Activated T-cell treated with anti-CD3 and anti-CD28 coated beads, Interleukin-2, amount 50 U/mL, for 48 hours (primary cell): ENCODE data around the gene TAS2R41.

ENCODE experiments used
- DNase-seq, 2 experiments: peaks; one replicate each; pipeline ENCODE4 v3.0.0-alpha.2; 2020

Gene TAS2R41

GRCh38 chr7:143477501-143478150 lies at the start of gene TAS2R41:
Gene TAS2R41, plus strand, starts transcription at chr7:143477873. Its CDS starts 0 bp downstream, at chr7:143477873.
- DNase-seq: no peak

- no peak for DNase-seq
Observed at GRCh38 chr7:143429770-143430698, 47.6 kb upstream of the TAS2R41 start.

- DNase-seq: no peak
Observed at GRCh38 chr7:143431109-143431508, 46.6 kb upstream of the TAS2R41 start.

- no peak for DNase-seq
Observed at GRCh38 chr7:143433759-143434158, 43.9 kb upstream of the TAS2R41 start.

GRCh38 chr7:143434660-143435059 lies 43.0 kb upstream of the TAS2R41 start:
- DNase-seq: no peak

- no peak for DNase-seq
Observed at GRCh38 chr7:143435266-143435665, 42.4 kb upstream of the TAS2R41 start.

GRCh38 chr7:143436325-143436946 lies 41.2 kb upstream of the TAS2R41 start:
- DNase-seq: no peak

GRCh38 chr7:143437578-143437977 lies 40.1 kb upstream of the TAS2R41 start:
- DNase-seq: no peak

GRCh38 chr7:143439866-143440265 lies 37.8 kb upstream of the TAS2R41 start:
- no peak for DNase-seq

- DNase-seq: no peak
Observed at GRCh38 chr7:143443153-143443552, 34.5 kb upstream of the TAS2R41 start, which contains the start of gene TAS2R60. Gene TAS2R60, plus strand, starts transcription at chr7:143443453. Its CDS starts 0 bp downstream, at chr7:143443453.

GRCh38 chr7:143444063-143444782 lies 33.5 kb upstream of the TAS2R41 start:
- no peak for DNase-seq

- no peak for DNase-seq
Observed at GRCh38 chr7:143444785-143445184, 32.9 kb upstream of the TAS2R41 start.

- no peak for DNase-seq
Observed at GRCh38 chr7:143447466-143447865, 30.2 kb upstream of the TAS2R41 start.

GRCh38 chr7:143448429-143448828 lies 29.2 kb upstream of the TAS2R41 start:
- no peak for DNase-seq

GRCh38 chr7:143449793-143450192 lies 27.9 kb upstream of the TAS2R41 start:
- no peak for DNase-seq

GRCh38 chr7:143451122-143451521 lies 26.6 kb upstream of the TAS2R41 start:
- no peak for DNase-seq

- no peak for DNase-seq
Observed at GRCh38 chr7:143451746-143452145, 25.9 kb upstream of the TAS2R41 start.

- DNase-seq: no peak
Observed at GRCh38 chr7:143452495-143452894, 25.2 kb upstream of the TAS2R41 start.

- no peak for DNase-seq
Observed at GRCh38 chr7:143454091-143454680, 23.5 kb upstream of the TAS2R41 start.

- no peak for DNase-seq
Observed at GRCh38 chr7:143455491-143455890, 22.2 kb upstream of the TAS2R41 start.

- no peak for DNase-seq
Observed at GRCh38 chr7:143455942-143456341, 21.7 kb upstream of the TAS2R41 start.
